Measurements from ENCODE around the gene SNAP25.

DNA sequence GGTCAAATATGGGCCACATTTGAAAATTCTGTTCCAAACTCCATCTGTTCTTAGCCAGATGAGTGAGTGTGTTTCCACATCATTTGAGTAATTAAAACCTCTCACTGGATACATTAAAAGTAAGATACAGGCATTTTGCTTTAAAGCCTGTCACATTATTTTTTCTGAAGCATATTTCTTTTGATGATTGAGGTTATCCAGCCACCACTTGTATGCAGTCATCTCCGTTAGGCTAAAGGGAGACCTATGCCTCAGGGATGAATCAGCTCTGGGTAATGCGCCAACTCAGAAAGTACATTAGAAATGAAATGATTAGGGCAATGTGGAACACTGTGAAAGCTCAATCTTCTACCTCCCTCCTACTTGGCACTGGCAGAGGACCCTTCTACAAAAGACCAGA, 90.7 kb downstream of the SNAP25 start:
- TF ChIP-seq CTCF (conservative IDR thresholded peaks at IDR 0.05; ENCODE audit: low read depth, low read length) (no peak), EZH2 (IDR thresholded peaks at IDR 0.05; ENCODE audit: low read length, unreplicated experiment) (no peak)
